Measurements from ENCODE around the gene MAP7. TPM values are rescaled to one million over a fixed set of nuclear protein-coding genes. Genes with fewer than 3 reads are reported as not detected.
"Not testable (repeated sequence)": the region's sequence is repeated elsewhere in the genome, so short reads cannot be mapped to it uniquely, and the experiment has no call there.

The MAP7 gene
- total RNA-seq, 1 donor from 2014 or later = 101 TPM

- Mint-ChIP-seq H3K9me3 (ENCODE audit: low read depth) (peaks cover 9% of the 10 kb centered on the region), H3K4me1 (ENCODE audit: low read depth) (peaks cover 3% of the 10 kb centered on the region), H3K27ac (no peak overlapping the region), H3K36me3 (ENCODE audit: insufficient read depth) (peaks cover 32% of the 10 kb centered on the region), H3K27me3 (no peaks in the 10 kb centered on the region), H3K4me3 (ENCODE audit: low read depth) (no peak overlapping the region)
- DNase-seq (ENCODE audit: low spot score, unreplicated experiment) = no peak
- no peak for TF ChIP-seq CTCF (IDR thresholded peaks at IDR 0.05; ENCODE audit: unreplicated experiment)
Observed at GRCh38 chr6:136398453-136398852, 151.8 kb downstream of the MAP7 start.

- Mint-ChIP-seq H3K9me3 (ENCODE audit: low read depth) (peaks cover 4% of the 10 kb centered on the region), H3K27me3 (no peaks in the 10 kb centered on the region), H3K4me3 (ENCODE audit: low read depth) (no peak overlapping the region), H3K36me3 (ENCODE audit: insufficient read depth) (peaks cover 28% of the 10 kb centered on the region), H3K4me1 (ENCODE audit: low read depth) (no peaks in the 10 kb centered on the region), H3K27ac (no peak overlapping the region)
- DNase-seq (ENCODE audit: low spot score, unreplicated experiment) = no peak
- TF ChIP-seq CTCF (IDR thresholded peaks at IDR 0.05; ENCODE audit: unreplicated experiment) = no peak
Observed at GRCh38 chr6:136396908-136397307, 153.3 kb downstream of the MAP7 start.

GRCh38 chr6:136390959-136391358, 159.3 kb downstream of the MAP7 start:
- H3K27me3 Mint-ChIP-seq; H3K9me3 Mint-ChIP-seq (ENCODE audit: low read depth); DNase-seq (ENCODE audit: low spot score, unreplicated experiment); H3K27ac Mint-ChIP-seq; H3K4me1 Mint-ChIP-seq (ENCODE audit: low read depth); H3K4me3 Mint-ChIP-seq (ENCODE audit: low read depth): not testable (repeated sequence)
- peaks cover 19% of the 10 kb centered on the region for H3K36me3 Mint-ChIP-seq (ENCODE audit: insufficient read depth)

- Mint-ChIP-seq H3K4me1 (ENCODE audit: low read depth) (peaks cover 19% of the 10 kb centered on the region), H3K27me3 (no peaks in the 10 kb centered on the region), H3K4me3 (ENCODE audit: low read depth) (no peak overlapping the region), H3K9me3 (ENCODE audit: low read depth) (no peaks in the 10 kb centered on the region), H3K27ac (no peak overlapping the region), H3K36me3 (ENCODE audit: insufficient read depth) (peaks cover 23% of the 10 kb centered on the region)
- no peak for TF ChIP-seq CTCF (IDR thresholded peaks at IDR 0.05; ENCODE audit: unreplicated experiment)
- no peak for DNase-seq (ENCODE audit: low spot score, unreplicated experiment)
Observed at GRCh38 chr6:136387316-136387715, 162.9 kb downstream of the MAP7 start.

GRCh38 chr6:136383268-136383937, 166.8 kb downstream of the MAP7 start:
- Mint-ChIP-seq H3K4me1 (ENCODE audit: low read depth) (peaks cover 13% of the 10 kb centered on the region), H3K27me3 (no peaks in the 10 kb centered on the region), H3K9me3 (ENCODE audit: low read depth) (no peaks in the 10 kb centered on the region), H3K27ac (no peak overlapping the region), H3K36me3 (ENCODE audit: insufficient read depth) (peaks cover 14% of the 10 kb centered on the region), H3K4me3 (ENCODE audit: low read depth) (no peak overlapping the region)
- TF ChIP-seq CTCF (IDR thresholded peaks at IDR 0.05; ENCODE audit: unreplicated experiment) = no peak
- no peak for DNase-seq (ENCODE audit: low spot score, unreplicated experiment)

- H3K4me1 Mint-ChIP-seq (ENCODE audit: low read depth) = peaks cover 13% of the 10 kb centered on the region
- peaks cover 12% of the 10 kb centered on the region for H3K36me3 Mint-ChIP-seq (ENCODE audit: insufficient read depth)
- TF ChIP-seq CTCF (IDR thresholded peaks at IDR 0.05; ENCODE audit: unreplicated experiment) = no peak
- no peak overlapping the region for H3K27ac Mint-ChIP-seq
- no peak overlapping the region for H3K4me3 Mint-ChIP-seq (ENCODE audit: low read depth)
- no peaks in the 10 kb centered on the region for H3K9me3 Mint-ChIP-seq (ENCODE audit: low read depth)
- DNase-seq (ENCODE audit: low spot score, unreplicated experiment) = no peak
- no peaks in the 10 kb centered on the region for H3K27me3 Mint-ChIP-seq
Observed at GRCh38 chr6:136382676-136383252, 167.5 kb downstream of the MAP7 start.
